C4-2B (cell line): ENCODE data around the gene CHN1.

Experiments used
- CTCF ChIP-seq: fragments of 450-650 bp; conservative IDR thresholded peaks from 2 replicates; pipeline ENCODE4 v1.5.1; 2017; ENCODE audit warnings: mild to moderate bottlenecking
- ZFX ChIP-seq: fragments of 450-650 bp; IDR thresholded peaks from 2 replicates; pipeline ENCODE4 v1.6.1; 2017

- TF ChIP-seq CTCF (no peak), ZFX (no peak)
Measured at GRCh38 chr2:175005733-175006264, 618 bp upstream of the CHN1 start.
